GM13976 (cell line): Measurements from ENCODE around the gene TP53I3.

Experiments
- DNase-seq: peaks from one replicate; pipeline ENCODE4 v3.0.0; 2012; ENCODE audit warnings: low spot score
- in situ Hi-C: fragments of 300-500 bp; cut with MboI; formaldehyde crosslinking; loops from one replicate; pipeline ENCODE4 v1.12.0; 2022; ENCODE audit warnings: low sequenced_read_pairs, mixed read lengths, inconsistent platforms; ENCODE audit not compliant: unreplicated experiment
- TF ChIP-seq, protein P1 (sequence below): IDR thresholded peaks from 2 replicates; pipeline ENCODE4 v1.5.1; 2012; ENCODE audit warnings: borderline replicate concordance, mild to moderate bottlenecking; ENCODE audit not compliant: insufficient read depth; ENCODE audit errors: extremely low read depth, missing control alignments, control extremely low read depth

The TP53I3 gene

DNA sequence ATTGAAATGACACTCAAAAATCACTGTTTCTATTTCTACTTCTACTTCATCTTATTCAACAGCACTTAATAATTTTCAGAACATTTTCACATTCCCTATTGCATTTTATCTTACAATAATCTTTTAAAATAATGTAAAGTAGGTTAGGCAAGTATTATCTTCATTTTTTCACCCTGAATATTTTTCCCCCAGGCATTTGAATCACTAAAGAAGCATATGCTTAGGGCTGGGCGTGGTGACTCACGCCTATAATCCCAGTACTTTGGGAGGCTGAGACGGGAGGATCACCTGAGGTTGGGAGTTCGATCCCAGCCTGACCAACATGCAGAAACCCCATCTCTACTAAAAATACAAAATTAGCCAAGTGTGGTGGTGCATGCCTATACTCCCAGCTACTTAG, 44.1 kb downstream of the TP53I3 start:
- DNase-seq = no peak
- in situ Hi-C loops = no loop called here
- TF ChIP-seq, protein P1, sequence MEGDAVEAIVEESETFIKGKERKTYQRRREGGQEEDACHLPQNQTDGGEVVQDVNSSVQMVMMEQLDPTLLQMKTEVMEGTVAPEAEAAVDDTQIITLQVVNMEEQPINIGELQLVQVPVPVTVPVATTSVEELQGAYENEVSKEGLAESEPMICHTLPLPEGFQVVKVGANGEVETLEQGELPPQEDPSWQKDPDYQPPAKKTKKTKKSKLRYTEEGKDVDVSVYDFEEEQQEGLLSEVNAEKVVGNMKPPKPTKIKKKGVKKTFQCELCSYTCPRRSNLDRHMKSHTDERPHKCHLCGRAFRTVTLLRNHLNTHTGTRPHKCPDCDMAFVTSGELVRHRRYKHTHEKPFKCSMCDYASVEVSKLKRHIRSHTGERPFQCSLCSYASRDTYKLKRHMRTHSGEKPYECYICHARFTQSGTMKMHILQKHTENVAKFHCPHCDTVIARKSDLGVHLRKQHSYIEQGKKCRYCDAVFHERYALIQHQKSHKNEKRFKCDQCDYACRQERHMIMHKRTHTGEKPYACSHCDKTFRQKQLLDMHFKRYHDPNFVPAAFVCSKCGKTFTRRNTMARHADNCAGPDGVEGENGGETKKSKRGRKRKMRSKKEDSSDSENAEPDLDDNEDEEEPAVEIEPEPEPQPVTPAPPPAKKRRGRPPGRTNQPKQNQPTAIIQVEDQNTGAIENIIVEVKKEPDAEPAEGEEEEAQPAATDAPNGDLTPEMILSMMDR = no peak

DNA sequence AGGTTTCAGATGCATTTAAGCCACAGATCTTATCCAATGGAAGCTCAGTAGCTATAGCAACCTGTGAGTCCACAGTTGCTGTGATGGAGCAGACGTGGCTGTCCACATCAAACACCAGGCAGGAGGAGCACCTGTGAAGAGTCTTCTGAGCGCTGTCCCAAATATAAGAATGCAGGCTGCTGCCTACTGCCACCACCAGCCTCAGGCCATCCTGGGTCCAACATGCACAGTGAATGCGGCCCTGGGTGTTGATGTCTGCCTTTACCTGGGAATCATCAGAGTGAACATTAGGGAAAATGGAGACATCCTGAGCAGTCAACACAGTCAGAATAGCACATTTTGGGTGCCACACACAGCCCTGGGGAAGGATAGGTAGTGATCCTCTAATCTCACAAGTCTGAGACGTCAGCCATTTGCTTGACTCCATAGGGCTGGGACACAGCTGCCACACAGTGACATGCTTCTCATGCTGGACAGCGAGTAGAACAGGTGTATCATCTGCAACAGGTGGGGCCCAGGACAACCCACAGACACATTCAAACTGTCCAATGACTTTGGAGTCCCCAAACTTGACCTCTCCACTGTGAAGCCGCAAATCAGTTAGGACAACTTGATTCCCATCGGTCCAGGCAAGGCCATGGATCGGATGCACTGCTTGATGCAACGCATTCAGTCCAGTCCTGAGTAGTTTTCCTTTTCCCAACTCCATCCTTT, 45.7 kb downstream of the TP53I3 start:
- in situ Hi-C loops = no loop called here
- TF ChIP-seq, protein P1 = no peak
- DNase-seq = no peak
